IMR-90 (cell line): ENCODE measurements around the gene SCNM1.

Experiments used
- BHLHE40 ChIP-seq: fragments of 150-350 bp; IDR thresholded peaks from 2 replicates; pipeline ENCODE4 v1.6.1; 2016; ENCODE audit warnings: mild to moderate bottlenecking, low read depth, low read length
- CEBPB ChIP-seq: IDR thresholded peaks from 2 replicates; pipeline ENCODE4 v1.6.1; 2012; ENCODE audit warnings: low read depth, low read length, improper control_type of control experiment
- CTCF ChIP-seq: conservative IDR thresholded peaks from 2 replicates; pipeline ENCODE4 v1.5.1; 2012; ENCODE audit warnings: mild to moderate bottlenecking, low read depth, low read length, improper control_type of control experiment
- ELK1 ChIP-seq: fragments of 150-350 bp; IDR thresholded peaks from 2 replicates; pipeline ENCODE4 v1.6.1; 2016; ENCODE audit warnings: low read depth, mild to moderate bottlenecking, low read length, moderate library complexity, borderline replicate concordance
- MAFK ChIP-seq: IDR thresholded peaks from 2 replicates; pipeline ENCODE4 v1.6.1; 2012; ENCODE audit warnings: low read depth, low read length, improper control_type of control experiment
- MAZ ChIP-seq: IDR thresholded peaks from 2 replicates; pipeline ENCODE4 v1.6.1; 2012; ENCODE audit warnings: low read depth, mild to moderate bottlenecking, low read length, improper control_type of control experiment, moderate library complexity, borderline replicate concordance
- MXI1 ChIP-seq: IDR thresholded peaks from 2 replicates; pipeline ENCODE4 v1.6.1; 2012; ENCODE audit warnings: low read depth, mild to moderate bottlenecking, low read length, moderate library complexity, borderline replicate concordance
- POLR2A ChIP-seq: IDR thresholded peaks from 2 replicates; pipeline ENCODE4 v1.6.1; 2012; ENCODE audit warnings: mild to moderate bottlenecking, low read depth, low read length
- RAD21 ChIP-seq: IDR thresholded peaks from 2 replicates; pipeline ENCODE4 v1.6.1; 2012; ENCODE audit warnings: low read length, improper control_type of control experiment
- USF2 ChIP-seq: fragments of 150-350 bp; IDR thresholded peaks from 2 replicates; pipeline ENCODE4 v1.6.1; 2017; ENCODE audit warnings: mild to moderate bottlenecking, antibody characterized with exemption, low read length, low read depth

GRCh38 chr1:151196292-151196800, 30.4 kb downstream of the SCNM1 start:
- peak; percentile 72 for TF ChIP-seq CTCF
- no peak for TF ChIP-seq POLR2A
- no peak for TF ChIP-seq ELK1
- TF ChIP-seq CEBPB = no peak
- peak; percentile 59 for TF ChIP-seq RAD21
- no peak for TF ChIP-seq MXI1
- TF ChIP-seq MAZ = no peak
- no peak for TF ChIP-seq MAFK
- no peak for TF ChIP-seq BHLHE40
- TF ChIP-seq USF2 = no peak
